SK-N-MC (cell line): ENCODE data around the gene SLCO4A1.

Experiments
- EZH2 ChIP-seq: fragments of 200-600 bp; sonication (generic); IDR thresholded peaks from one replicate; pipeline ENCODE4 v1.6.1; 2017; ENCODE audit warnings: antibody characterized with exemption
- FOXP2 ChIP-seq: optimal IDR thresholded peaks from 2 replicates; pipeline ENCODE3; 2011; ENCODE audit warnings: mild to moderate bottlenecking, moderate library complexity; ENCODE audit not compliant: insufficient read depth; ENCODE audit errors: extremely low read length, control extremely low read depth
- POLR2AphosphoS5 ChIP-seq: IDR thresholded peaks from 2 replicates; pipeline ENCODE4 v1.6.1; 2012; ENCODE audit warnings: mild to moderate bottlenecking, low read depth, low read length, borderline replicate concordance

- TF ChIP-seq POLR2AphosphoS5 (no peak), EZH2 (no peak), FOXP2 (no peak)
These were observed 54.7 kb downstream of the SLCO4A1 start for GRCh38 chr20:62696989-62697388.
